ENCODE results near the gene VSIG2.

- TF ChIP-seq YY1 (IDR thresholded peaks at IDR 0.05; ENCODE audit: insufficient read depth, insufficient read length) (no peak), SUZ12 (IDR thresholded peaks at IDR 0.05; ENCODE audit: extremely low read depth, insufficient read depth, insufficient read length) (no peak)
These were observed 14.1 kb upstream of the VSIG2 start for GRCh38 chr11:124766156-124766555.

All from NT2/D1 (cell line).